Smooth muscle cell of the brain vasculature (primary cell): ENCODE results near the gene EMILIN1.

ENCODE experiments used
- DNase-seq: peaks from one replicate; pipeline ENCODE4 v3.0.0-alpha.2; 2012; ENCODE audit warnings: low read depth, low spot score

EMILIN1 gene

GRCh38 chr2:27080140-27080469 lies 1.7 kb downstream of the EMILIN1 start:
- DNase-seq: no peak

- no peak for DNase-seq
Measured at GRCh38 chr2:27080603-27080936, 2.2 kb downstream of the EMILIN1 start.

GRCh38 chr2:27081984-27082772 lies 3.8 kb downstream of the EMILIN1 start:
- no peak for DNase-seq

- DNase-seq: no peak
Measured at GRCh38 chr2:27082773-27083409, 4.5 kb downstream of the EMILIN1 start.

- no peak for DNase-seq
Measured at GRCh38 chr2:27083410-27084296, 5.2 kb downstream of the EMILIN1 start.

- DNase-seq: no peak
Measured at GRCh38 chr2:27084297-27085061, 6.1 kb downstream of the EMILIN1 start.

GRCh38 chr2:27085062-27085672 lies 6.8 kb downstream of the EMILIN1 start:
- no peak for DNase-seq

- DNase-seq: no peak
Measured at GRCh38 chr2:27085673-27086089, 7.3 kb downstream of the EMILIN1 start.

- peak; percentile 83 for DNase-seq
Measured at GRCh38 chr2:27086090-27086723, 7.8 kb downstream of the EMILIN1 start.

- no peak for DNase-seq
Measured at GRCh38 chr2:27086724-27087593, 8.5 kb downstream of the EMILIN1 start, which contains the start of gene KHK. KHK (plus strand) TSS chr2:27086772; CDS start chr2:27087260, 488 bp downstream.

GRCh38 chr2:27087823-27088410 lies 9.5 kb downstream of the EMILIN1 start:
- DNase-seq: no peak

GRCh38 chr2:27088634-27089033 lies 10.2 kb downstream of the EMILIN1 start:
- no peak for DNase-seq

GRCh38 chr2:27089111-27089954 lies 10.9 kb downstream of the EMILIN1 start:
- DNase-seq: no peak

- DNase-seq: no peak
Measured at GRCh38 chr2:27091746-27092695, 13.6 kb downstream of the EMILIN1 start.

- DNase-seq: no peak
Measured at GRCh38 chr2:27092696-27093429, 14.4 kb downstream of the EMILIN1 start.
